Neural cell (in vitro differentiated cells): ENCODE results near the gene PLA2G2A.
"Not testable (repeated sequence)": the region's sequence is repeated elsewhere in the genome, so short reads cannot be mapped to it uniquely, and the experiment has no call there.

ENCODE experiments used
- EP300 ChIP-seq: fragments of 450-650 bp; conservative IDR thresholded peaks from 2 replicates; pipeline ENCODE4 v1.6.1; 2014; ENCODE audit warnings: antibody characterized with exemption, mild to moderate bottlenecking, moderate library complexity; ENCODE audit not compliant: poor library complexity, severe bottlenecking
- POLR2AphosphoS5 ChIP-seq: IDR thresholded peaks from 2 replicates; pipeline ENCODE4 v1.6.1; 2012
- TF ChIP-seq, protein P1 (sequence below): fragments of 450-650 bp; IDR thresholded peaks from 2 replicates; pipeline ENCODE4 v1.5.1; 2014; ENCODE audit warnings: antibody characterized with exemption, mild to moderate bottlenecking, moderate library complexity; ENCODE audit not compliant: poor library complexity, severe bottlenecking

DNA sequence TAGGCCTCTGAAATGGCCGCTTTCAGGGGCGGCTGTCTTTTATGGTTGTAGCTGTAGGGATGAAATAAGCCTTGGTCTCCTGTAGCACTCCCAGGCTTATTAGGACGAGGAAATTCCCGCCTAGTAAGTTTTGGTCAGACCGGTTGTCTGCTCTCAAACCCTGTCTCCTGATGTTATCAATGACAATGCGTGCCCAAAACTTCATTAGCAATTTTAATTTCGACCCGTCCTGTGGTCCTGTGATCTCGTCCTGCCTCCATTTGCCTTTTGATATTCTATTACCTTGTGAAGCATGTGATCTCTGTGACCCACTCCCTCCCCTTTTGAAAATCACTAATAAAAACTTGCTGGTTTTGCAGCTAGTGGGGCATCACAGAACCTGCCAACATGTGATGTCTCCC lies 10.8 kb upstream of the PLA2G2A start:
- TF ChIP-seq, protein P1, sequence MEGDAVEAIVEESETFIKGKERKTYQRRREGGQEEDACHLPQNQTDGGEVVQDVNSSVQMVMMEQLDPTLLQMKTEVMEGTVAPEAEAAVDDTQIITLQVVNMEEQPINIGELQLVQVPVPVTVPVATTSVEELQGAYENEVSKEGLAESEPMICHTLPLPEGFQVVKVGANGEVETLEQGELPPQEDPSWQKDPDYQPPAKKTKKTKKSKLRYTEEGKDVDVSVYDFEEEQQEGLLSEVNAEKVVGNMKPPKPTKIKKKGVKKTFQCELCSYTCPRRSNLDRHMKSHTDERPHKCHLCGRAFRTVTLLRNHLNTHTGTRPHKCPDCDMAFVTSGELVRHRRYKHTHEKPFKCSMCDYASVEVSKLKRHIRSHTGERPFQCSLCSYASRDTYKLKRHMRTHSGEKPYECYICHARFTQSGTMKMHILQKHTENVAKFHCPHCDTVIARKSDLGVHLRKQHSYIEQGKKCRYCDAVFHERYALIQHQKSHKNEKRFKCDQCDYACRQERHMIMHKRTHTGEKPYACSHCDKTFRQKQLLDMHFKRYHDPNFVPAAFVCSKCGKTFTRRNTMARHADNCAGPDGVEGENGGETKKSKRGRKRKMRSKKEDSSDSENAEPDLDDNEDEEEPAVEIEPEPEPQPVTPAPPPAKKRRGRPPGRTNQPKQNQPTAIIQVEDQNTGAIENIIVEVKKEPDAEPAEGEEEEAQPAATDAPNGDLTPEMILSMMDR: not testable (repeated sequence)
- TF ChIP-seq EP300, POLR2AphosphoS5: not testable (repeated sequence)
